HG02763 (cell line): ENCODE data around the gene GATA6.

Experiments used
- ATAC-seq: cut with Tn5 transposase; IDR thresholded peaks from one replicate; pipeline ENCODE4 v1.9.1; 2021; ENCODE audit warnings: mild to moderate bottlenecking, moderate library complexity; ENCODE audit not compliant: unreplicated experiment

The GATA6 gene

DNA sequence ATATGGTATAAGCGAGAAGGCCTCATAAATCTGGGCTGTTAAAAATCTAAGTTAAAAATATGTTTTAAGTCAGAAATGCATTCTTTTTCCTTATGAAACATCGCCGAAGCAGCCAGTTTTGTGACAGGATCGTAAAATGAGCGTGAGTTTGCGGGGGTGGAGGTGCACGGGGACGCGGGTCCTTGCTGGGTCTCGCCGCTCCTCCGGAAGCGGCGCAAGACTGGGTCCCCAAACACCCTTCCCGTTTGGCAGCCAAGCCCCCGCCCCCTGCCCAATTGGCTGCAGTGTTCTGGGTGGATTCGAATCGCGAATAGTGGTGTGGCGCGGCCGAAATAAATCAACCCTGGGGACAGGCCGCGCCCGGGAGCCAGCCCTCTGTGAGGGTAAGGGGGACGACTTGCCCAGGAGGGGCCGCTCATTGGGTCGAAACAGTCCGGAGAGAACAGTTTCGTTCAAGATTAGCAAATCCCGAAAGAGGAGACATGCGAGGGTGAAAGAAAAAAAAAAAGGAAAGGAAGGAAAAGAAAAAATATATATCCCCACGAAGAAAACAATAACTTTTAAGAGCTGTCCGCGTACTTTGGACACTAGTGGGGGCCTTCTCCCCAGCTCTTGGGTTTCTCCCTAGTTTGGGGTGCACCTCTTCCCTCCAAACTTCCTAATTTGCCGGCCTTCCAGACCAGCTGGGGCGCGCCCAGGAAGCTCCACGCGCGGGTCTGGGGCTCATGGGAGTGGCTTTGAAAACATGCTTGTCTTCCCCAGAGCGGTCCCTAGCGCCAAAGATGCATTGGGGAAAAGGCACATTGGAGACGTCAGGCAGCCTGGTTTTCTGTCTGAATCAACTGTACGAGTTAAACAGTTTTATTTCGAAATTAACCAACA lies 3.1 kb upstream of the GATA6 start:
- no peak for ATAC-seq

DNA sequence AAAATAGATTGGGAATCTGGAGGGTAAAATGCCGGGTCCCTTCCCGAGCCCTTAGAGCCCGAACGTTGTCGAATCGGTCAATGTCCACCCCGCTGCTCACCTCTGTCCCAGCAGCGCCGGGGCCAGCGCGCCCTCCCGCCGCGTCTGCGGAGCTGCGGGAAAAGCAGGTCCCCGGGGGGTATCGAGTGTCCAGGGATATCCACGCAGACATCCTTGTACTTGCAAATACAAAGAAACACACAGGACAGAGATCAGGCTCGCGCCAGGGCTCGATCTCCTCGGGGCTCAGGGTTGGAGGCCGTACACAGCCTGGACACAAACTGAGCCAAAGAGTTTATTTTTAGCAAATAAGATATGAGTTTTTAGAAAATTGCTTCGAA lies 2.3 kb upstream of the GATA6 start:
- ATAC-seq: no peak

DNA sequence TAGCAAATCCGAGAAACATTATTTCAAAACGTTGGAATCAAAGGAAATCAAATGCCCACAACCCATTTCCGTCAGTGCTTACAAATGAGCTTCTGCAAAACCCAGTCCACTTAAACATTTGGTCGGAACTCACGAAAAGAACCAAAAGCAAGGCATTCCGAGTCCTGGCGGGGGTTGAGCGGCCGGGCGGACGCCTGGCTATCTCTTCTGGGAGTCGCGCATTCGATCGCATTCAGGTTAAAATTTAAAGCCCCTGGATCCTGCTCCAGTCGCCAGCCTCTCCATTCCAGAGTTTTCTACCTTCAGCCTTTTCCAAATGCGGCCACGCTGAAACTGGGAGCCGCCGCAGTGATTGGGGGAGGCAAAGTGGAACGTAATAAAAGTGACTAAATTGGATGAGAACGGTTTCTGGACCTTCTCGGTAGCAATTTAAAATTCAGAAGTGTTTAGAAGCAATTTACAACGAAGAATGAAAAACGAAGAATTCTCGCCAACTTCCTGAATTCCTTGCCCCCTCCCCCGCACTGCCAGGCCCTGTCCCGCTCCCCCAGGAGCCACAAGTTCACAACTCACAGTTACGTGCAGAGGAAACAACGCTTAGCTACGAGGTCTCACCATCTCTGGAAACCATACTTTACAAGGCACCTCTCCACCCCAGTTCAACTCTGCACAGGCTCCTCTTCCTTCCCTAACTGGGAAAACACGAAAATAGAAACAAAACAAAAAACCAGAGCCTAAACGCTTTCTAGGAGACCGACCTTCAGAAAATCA lies 1.7 kb upstream of the GATA6 start:
- no peak for ATAC-seq

DNA sequence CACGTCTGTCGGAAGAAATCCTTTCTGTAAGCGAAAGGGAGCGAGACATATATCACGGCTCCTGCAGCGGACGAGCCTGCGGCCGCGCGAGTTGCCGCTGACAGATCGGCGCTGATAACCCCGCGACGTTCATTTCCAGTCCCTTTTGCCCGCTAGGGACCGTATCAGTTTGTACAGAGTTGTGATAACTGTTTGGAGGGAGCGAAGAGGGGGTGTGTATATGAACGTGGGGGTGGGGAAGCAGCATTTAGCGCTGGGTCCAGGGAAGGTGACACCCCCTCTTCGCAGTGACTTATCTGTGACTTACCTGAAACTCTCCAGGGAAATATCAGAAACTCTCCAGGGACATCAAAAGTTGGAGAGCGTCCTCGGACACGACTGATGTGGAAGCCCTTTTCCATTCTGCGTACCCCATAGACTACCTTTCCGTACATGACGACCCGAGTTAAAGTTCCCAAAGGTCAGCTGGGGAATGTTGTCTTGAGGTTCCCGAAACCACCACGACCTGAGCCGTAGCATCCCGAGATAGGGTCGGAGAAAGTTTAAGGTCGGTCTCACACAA lies 948 bp upstream of the GATA6 start:
- ATAC-seq: no peak

DNA sequence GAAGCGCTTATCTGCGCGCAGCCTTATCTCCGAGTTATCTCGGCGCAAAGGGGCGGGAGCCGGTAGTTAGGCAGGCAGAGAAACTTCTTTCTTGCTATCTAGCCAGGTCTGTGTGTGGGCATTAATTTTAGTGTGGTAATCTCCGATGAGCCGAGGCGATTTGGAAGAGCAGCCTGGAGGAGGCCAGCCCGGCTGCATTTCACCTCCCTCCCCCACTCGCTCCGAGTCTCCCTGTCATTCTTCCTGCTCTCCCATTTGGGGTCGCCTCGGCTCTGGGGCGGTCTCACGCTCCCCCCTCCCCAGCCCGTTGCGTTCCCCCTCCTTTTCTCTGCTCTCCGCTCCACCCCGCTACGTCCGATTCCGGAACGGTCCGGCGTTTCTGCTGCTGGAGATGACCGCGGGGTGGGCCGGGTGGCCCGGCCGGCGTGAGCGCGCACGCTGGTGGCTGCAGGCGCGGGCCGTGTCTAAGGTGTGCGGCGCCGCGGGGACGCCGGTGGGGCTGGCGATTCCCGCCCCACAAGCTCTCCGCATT lies 566 bp downstream of the GATA6 start:
- ATAC-seq: no peak

DNA sequence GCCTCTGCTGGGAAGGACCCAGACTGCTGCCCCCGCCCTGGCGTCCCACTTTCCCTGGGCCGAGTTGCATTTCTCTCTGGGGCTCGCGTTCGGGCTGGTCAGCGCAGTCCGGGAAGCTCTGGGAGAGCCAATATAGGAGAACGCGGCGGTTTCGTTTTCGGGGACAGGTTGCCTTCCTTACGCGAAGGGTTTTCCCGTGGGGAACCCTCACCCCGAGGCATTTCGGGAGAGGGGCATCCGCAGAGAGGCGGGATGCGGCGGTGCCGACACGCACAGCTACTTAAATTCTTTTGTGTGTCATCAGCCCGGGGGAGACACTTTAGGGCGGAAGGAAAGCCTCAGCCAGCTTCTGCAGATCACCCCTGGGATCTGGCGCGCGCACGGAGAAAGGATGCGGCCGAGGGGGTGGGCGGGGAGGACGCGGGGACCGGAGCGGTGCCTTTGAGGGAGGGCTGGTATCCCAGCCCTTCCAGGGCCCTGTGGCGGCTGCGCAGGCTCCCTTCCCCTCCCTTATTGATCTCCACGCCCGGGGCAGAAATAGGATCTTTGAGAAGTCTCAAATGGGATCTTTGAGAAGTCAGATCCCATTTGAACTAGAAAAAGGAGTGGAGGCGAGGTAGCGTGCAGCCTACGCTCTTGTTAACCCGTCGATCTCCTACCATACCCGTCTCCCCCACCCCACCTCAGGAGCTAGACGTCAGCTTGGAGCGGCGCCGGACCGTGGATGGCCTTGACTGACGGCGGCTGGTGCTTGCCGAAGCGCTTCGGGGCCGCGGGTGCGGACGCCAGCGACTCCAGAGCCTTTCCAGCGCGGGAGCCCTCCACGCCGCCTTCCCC lies 1.2 kb downstream of the GATA6 start:
- no peak for ATAC-seq

DNA sequence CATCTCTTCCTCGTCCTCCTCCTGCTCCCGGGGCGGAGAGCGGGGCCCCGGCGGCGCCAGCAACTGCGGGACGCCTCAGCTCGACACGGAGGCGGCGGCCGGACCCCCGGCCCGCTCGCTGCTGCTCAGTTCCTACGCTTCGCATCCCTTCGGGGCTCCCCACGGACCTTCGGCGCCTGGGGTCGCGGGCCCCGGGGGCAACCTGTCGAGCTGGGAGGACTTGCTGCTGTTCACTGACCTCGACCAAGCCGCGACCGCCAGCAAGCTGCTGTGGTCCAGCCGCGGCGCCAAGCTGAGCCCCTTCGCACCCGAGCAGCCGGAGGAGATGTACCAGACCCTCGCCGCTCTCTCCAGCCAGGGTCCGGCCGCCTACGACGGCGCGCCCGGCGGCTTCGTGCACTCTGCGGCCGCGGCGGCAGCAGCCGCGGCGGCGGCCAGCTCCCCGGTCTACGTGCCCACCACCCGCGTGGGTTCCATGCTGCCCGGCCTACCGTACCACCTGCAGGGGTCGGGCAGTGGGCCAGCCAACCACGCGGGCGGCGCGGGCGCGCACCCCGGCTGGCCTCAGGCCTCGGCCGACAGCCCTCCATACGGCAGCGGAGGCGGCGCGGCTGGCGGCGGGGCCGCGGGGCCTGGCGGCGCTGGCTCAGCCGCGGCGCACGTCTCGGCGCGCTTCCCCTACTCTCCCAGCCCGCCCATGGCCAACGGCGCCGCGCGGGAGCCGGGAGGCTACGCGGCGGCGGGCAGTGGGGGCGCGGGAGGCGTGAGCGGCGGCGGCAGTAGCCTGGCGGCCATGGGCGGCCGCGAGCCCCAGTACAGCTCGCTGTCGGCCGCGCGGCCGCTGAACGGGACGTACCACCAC lies 2.1 kb downstream of the GATA6 start:
- no peak for ATAC-seq

DNA sequence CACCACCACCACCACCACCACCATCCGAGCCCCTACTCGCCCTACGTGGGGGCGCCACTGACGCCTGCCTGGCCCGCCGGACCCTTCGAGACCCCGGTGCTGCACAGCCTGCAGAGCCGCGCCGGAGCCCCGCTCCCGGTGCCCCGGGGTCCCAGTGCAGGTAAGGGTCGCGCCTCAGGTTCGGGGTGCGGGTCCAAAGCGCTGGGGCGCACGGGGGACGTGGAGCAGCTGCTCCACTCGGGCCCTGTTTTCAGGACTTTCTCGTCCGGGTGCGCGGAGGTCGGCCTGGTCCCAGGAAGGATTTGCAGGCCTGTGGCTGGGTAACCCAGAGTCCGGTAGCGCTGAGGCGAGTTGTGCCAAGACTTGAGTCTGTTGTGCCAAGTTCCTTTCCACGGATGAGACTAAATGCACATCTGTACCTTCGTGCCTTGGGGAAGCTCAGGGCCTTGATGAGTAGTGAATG lies 2.8 kb downstream of the GATA6 start:
- ATAC-seq: no peak

DNA sequence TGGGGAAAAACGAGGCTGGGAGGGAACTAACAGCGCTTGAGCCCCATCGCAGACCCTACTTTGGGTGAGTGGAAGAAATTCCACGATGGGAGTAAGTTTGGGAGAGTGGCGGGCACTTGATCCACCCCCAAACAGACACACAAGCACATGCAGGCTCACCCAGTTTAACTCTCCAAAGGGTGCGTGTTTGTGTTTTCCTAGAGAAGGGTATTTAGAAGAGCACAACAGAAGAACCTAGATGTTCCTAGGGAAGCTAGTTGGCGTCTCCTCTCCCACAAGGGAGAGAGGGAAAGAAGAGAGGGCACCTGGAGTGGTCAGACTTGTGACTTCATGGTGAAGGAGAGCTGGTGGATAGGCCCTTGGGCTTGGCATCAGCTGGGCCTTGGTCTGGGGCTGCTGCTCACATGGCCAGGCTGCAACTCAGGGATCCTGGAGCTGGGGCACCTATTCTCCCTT lies 3.2 kb downstream of the GATA6 start:
- ATAC-seq: no peak

DNA sequence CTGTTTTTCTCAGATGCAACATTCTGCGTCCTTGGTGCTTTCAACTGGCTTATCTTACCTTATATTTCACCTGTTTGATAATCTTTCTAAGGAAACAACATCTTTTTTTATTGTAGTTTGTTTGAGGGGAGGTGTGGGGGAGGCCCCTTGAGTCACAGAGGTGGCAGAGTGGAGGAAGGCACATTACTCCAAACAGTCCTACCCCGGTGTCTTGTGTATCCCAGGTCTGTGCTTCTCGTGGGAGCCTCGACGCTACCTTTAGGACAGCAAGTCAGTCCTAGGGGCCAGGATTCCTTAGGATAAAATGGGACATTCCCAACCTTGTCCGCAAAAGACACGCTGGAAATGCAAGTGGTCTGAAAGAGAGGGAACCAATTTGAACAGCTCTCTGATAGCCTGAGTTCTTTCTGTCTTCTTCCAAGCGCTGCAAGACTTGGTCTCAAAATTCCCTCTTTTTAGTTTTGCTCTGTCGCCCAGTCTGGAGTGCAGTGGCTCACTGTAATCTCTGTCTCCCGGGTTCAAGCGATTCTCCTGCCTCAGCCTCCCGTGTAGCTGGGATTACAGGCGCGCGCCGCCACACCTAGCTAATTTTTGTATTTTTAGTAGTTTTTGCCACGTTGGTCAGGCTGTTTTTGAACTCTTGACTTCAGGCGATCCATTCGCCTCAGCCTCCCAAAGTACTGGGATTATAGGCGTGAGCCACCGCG lies 4.0 kb downstream of the GATA6 start:
- ATAC-seq: no peak

DNA sequence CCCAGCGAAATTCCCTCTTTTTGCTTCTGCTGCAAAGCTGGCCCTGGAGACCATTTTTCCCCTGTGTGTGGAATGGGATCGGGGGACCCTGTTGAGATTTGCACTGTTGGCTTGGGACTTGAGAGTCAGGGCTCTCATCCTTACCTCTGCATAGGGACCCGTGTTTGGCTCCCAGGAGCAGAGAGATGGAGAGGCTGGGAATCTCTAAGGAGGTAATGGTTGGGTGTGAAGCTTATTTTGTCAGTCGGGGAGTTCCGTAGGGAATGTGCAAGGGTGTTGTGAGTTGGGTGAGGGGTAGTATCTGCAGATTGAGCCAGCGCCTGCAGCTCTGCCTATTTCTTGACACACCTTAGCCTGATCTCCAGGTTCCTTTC lies 4.5 kb downstream of the GATA6 start:
- ATAC-seq: no peak

DNA sequence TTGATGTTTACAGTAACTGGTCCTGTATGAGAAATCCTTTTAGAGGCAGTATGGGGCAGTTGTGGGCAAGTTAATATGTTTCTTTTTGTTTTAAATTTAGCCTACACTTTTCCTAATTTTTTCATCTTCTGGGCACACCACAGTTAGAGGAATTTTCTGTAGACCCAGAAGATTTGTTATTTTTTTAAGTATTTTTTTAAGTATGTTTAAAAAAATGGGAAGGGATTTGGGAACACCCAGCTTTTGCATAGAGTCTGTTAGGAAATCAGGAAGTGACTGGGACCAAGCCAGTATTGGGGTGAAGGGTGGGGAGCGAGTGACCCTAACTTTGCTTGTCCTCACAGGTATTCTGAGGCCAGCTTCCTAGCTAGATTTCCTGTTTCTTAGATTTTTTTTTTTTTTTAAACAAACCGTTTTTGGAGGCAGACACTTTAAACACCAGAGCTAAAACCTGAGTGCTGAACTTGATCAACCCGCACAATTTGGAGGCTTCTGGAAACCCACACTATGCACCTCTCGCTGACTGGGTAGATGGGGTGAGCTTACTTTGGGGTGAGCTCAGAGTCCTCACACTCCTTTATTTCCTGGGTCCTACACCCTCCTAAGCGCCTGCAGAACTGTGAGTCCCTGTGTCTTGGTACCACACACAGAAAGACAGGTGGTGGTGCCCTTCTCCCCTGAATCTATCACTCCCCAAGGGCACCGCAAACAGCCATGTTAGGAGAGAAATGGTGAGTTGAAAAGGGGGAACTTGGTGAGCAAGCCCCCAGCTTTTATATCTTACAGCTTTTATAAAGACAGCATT lies 5.2 kb downstream of the GATA6 start:
- no peak for ATAC-seq

DNA sequence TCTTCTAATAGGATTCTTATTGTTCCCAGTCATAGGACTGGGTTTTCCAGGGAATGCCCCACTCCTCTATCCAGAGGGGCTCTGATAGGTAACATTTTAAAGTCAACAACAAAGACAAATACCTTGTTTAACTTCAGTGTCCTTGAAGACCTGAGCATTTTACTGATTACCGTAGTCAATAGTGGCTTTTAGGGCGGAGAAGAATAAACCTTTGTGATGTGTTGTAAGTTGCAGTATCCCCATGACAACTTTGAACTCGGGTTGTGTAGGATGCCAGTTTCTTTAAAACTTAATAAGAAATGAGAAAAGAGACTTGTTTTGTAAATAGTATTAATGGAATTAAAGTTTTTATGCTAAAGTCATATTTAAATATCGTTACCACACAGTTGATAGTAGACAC lies 6.0 kb downstream of the GATA6 start:
- ATAC-seq: no peak

DNA sequence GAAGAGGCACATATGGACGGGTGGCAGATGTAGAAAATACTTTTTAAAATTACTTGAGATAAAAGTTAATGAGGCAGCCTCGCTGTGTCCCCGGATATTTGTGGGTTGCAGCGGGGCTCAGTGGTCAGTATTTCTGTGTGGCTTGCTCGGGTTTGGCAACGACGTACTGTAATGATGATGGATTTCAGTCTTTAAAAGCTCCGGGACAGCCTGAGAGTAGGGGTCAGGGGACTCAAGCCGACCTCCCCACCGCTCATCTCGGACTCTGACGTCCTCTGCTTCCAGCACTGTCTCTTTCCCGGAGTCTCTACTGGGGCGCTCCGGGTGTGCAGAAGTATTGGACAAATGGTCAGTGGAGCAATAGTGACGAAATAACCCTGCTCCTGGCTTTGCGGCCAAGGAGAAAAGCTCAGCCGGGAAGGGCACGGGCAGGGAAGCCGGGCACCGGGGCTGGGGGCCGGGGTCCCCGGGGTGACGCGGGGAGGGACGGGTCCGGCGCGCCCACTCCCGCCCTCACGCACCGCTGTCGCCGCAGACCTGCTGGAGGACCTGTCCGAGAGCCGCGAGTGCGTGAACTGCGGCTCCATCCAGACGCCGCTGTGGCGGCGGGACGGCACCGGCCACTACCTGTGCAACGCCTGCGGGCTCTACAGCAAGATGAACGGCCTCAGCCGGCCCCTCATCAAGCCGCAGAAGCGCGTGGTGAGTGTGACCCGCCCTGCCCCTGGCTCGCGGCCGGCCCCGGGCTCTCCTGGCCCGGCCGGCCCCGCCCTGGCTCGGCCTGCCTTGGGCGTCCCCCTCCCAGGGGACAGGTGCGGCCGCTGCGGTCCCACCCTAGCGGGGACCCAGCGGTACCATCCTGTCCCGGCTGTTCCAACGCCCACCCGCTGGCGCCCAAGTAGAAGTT lies 7.3 kb downstream of the GATA6 start:
- ATAC-seq: no peak

DNA sequence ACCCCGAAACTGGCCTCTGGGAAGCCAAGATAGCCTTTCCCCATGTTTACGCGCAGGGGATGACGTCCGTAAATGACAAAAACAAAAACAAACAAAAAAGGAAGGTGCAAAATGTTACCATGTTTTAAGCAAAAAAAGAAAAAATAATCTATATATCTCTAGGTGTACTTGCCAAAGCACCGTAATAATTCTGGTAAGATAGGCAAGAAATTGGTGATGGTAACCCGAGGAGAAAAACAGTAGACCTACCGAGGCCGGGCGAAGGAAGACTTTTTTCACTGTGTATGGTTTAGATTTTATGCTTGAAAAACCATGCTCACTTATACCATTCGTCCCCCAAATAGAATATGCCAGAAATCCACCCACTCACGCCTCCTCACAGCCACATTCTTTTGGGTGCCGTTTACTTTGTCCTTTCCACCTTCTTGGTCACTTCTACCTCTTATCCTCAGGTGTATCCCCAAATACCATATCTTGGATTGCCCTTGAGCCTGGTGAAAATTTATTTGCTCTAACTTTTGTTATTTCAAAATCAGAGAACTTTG lies 8.0 kb downstream of the GATA6 start:
- ATAC-seq: no peak

DNA sequence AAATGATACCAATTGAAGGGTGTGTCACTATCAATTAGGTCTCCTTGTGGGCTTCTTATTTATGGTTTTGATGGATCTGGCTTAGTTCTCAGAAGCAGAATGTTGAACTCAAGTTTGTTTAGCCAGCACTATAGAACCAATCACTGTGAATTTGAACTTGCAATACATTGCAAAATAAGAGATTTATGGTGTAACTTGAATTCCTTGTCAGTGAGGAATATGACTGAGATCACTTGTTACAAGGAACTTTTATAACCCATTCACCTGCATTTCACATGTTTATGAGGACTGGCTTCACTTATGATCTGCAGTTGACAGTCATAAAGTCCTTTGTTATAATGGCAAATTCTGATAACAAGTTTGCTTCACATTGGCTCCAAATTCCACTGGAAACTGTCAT lies 9.8 kb downstream of the GATA6 start:
- ATAC-seq: no peak

DNA sequence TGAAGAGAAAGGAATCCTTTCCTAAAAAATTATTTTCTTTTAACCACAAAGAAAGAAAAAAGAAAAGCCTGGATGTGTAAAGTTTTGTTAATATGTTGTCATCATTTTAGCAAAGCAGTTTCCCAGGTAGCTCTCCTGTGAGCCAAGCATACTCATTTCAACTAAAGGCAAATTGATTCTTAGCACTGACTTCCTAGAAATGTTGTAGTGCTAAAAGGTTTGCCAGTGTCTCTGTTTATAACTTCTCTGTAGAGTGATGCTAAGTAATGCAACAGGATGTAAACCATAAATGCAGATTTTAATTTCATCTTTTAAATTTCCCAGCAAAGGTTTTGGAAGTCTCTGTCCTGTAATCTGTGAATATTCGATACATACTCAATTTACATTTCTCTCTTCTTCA lies 10.2 kb downstream of the GATA6 start:
- no peak for ATAC-seq
